ENCODE results near the gene CACNA1C.

DNA sequence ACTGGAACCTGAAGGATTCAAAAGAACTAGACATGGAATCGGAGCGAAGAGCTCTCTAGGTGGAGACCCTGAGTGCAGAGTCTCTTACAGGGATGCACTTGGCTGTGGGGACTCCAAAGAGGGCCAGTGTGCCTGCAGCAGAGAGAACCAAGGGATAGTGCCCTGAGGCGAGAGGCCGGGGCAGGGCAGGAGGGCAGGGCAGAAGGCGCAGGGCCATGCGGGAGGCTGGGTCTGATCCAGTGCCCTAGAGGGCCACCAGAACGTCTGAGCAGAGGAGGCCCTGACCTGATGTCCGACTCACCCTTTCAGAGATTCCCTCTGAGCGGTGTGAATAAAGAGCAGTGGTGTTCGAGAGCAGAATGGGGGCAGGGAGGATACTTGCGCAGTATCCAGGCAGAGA is 536.6 kb downstream of the CACNA1C start:
- TF ChIP-seq GATA2 (IDR thresholded peaks at IDR 0.05; ENCODE audit: low read depth, low read length) (no peak), GATA3 (IDR thresholded peaks at IDR 0.05; ENCODE audit: low read depth, low read length) (no peak)
